ENCODE results near the gene MAP2K6. TPM values are rescaled to one million over a fixed set of nuclear protein-coding genes. Genes with fewer than 3 reads are reported as not detected.

The MAP2K6 gene
- total and polyA plus RNA-seq, 8 donors = 1.0 to 25.5 (median 4.6) TPM; not detected in 1

DNA sequence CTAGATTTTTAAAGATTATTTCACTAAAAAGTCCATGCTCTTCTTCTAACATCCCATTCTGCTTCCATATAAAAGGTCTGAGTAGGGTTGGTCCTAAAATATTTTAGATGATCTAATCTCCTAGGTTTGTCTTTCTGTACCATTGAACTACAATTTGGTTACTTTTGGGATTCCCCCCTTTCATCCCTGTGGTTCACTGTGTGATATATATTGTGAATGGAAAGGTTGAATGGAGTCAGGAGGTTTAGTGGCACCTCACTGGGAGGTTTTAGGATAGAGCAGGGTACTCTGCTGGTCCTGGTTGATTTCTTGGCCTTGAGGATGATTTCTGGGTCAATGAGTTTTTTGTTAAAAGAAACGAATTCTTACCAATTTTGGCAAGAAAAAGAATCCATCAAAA lies 29.5 kb downstream of the MAP2K6 start:
- TF ChIP-seq EP300 (IDR thresholded peaks at IDR 0.05) (no peak), POLR2A (IDR thresholded peaks at IDR 0.05) (no peak), POLR2AphosphoS5 (IDR thresholded peaks at IDR 0.05) (no peak)
- TF ChIP-seq, protein P1, sequence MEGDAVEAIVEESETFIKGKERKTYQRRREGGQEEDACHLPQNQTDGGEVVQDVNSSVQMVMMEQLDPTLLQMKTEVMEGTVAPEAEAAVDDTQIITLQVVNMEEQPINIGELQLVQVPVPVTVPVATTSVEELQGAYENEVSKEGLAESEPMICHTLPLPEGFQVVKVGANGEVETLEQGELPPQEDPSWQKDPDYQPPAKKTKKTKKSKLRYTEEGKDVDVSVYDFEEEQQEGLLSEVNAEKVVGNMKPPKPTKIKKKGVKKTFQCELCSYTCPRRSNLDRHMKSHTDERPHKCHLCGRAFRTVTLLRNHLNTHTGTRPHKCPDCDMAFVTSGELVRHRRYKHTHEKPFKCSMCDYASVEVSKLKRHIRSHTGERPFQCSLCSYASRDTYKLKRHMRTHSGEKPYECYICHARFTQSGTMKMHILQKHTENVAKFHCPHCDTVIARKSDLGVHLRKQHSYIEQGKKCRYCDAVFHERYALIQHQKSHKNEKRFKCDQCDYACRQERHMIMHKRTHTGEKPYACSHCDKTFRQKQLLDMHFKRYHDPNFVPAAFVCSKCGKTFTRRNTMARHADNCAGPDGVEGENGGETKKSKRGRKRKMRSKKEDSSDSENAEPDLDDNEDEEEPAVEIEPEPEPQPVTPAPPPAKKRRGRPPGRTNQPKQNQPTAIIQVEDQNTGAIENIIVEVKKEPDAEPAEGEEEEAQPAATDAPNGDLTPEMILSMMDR (IDR thresholded peaks at IDR 0.05) = no peak
- Histone ChIP-seq H3K36me3 (no peaks in the 10 kb centered on the region), H3K4me1 (peaks cover 0 to 18% (median 11%) of the 10 kb centered on the region in 4 donors), H3K27me3 (no peaks in the 10 kb centered on the region), H3K27ac (no peak overlapping the region), H3K9me3 (peaks cover 0 to 14% (median 5%) of the 10 kb centered on the region in 4 donors), H3K4me3 (no peak overlapping the region)
- intact Hi-C loops (cut with DNase I; ENCODE audit: low total_unique reads) = no loop called here
- DNase-seq = no peak
- WGBS, 5 donors = 75 to 87% (median 79%) methylated on average over 1 of the region's 1 CpG

DNA sequence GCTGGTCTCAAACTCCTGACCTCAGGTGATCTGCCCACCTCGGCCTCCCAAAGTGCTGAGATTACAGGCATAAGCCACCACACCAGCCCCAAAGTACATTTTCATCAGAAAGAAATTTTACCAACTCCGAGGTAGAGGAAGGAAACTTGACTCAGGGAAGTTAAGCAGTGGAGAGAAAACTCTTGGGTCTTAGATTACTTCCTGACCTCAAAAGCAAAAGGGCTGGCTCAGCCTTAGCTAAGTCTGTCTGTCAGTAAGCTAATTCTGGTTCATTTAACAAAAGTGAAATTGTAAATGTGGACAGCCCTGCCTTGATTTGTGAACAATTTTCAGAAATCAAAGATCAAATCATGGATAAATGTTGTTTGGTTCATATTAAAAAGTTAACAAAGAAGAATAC lies 30.6 kb downstream of the MAP2K6 start:
- Histone ChIP-seq H3K36me3 (no peaks in the 10 kb centered on the region), H3K27ac (no peak overlapping the region), H3K27me3 (no peaks in the 10 kb centered on the region), H3K9me3 (peaks cover 0 to 9% (median 4%) of the 10 kb centered on the region in 4 donors), H3K4me3 (no peak overlapping the region), H3K4me1 (peaks cover 0 to 18% (median 13%) of the 10 kb centered on the region in 4 donors)
- intact Hi-C loops (cut with DNase I; ENCODE audit: low total_unique reads) = no loop called here
- WGBS, 5 donors = 75 to 84% (median 82%) methylated on average over 2 of the region's 2 CpGs
- TF ChIP-seq, protein P1 (IDR thresholded peaks at IDR 0.05) = no peak
- TF ChIP-seq POLR2AphosphoS5 (IDR thresholded peaks at IDR 0.05) (no peak), EP300 (IDR thresholded peaks at IDR 0.05) (no peak), POLR2A (IDR thresholded peaks at IDR 0.05) (no peak)
- no peak for DNase-seq

DNA sequence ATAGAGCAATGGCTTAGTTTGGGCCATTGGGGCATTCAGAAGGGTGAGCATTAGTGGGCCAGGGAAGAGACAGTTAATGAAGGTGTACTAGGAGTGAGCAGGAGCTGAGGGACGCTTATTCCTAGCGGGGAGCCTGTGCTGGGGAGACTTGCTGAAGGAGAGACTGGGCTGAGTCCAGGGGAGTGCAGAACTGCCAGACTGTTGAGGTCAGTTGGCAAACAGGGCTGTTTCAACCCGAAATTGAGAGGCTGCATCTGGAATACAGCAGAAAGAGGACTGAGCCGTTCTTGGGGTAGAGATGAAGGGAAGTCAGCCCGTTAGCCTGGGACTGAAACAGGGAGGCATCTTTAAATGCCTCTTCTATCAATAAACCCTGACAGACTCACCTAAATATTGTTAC lies 33.2 kb downstream of the MAP2K6 start:
- Histone ChIP-seq H3K9me3 (no peaks in the 10 kb centered on the region), H3K4me1 (peaks cover 0 to 18% (median 13%) of the 10 kb centered on the region in 4 donors), H3K36me3 (no peaks in the 10 kb centered on the region), H3K27ac (peak overlapping the region in 2 of 5 donors; percentile 27 to 40), H3K27me3 (no peaks in the 10 kb centered on the region), H3K4me3 (no peak overlapping the region)
- peak in 1 of 2 donors; percentile 61 for DNase-seq
- intact Hi-C loops (cut with DNase I; ENCODE audit: low total_unique reads) = no loop called here
- WGBS, 5 donors = 68 to 76% (median 72%) methylated on average over 5 of the region's 5 CpGs
- TF ChIP-seq, protein P1 (IDR thresholded peaks at IDR 0.05) = no peak
- TF ChIP-seq POLR2A (IDR thresholded peaks at IDR 0.05) = no peak
- no peak for TF ChIP-seq EP300 (IDR thresholded peaks at IDR 0.05)
- no peak for TF ChIP-seq POLR2AphosphoS5 (IDR thresholded peaks at IDR 0.05)

DNA sequence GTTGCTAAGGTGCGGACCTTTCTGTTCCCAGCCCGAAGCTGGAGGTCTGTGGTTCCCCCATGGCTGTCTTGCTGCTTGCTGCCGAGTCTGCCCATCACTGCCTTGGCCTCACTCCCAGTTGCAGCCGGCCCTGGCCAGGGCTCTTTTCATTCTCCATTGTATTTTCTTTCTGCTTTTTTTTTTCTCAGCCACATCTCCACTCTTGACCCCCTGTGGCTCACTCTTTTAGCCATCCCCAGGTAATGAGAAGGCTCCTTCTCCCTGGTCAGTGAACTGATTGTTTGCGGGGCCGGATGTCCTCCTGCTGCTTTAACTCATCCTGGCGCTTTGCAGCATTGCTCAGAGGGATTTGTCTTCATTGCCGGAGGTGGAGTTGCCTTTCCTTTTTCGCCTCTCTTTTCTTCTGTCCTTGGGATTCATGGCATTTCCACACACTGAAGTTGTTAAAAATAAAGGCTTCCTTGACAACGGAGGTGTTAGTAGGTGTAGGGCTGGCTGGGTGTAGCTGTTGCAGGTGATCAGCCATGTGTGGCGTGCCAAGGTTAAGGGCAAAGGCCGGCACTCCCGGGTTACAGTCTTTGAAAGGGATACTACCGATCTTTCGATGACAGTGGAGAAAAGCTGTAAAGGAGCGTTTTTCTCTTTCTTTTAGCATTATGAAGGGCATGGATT lies 34.1 kb downstream of the MAP2K6 start:
- DNase-seq = peak in 1 of 2 donors; percentile 64
- peak overlapping the region in 2 of 5 donors; percentile 27 to 40 for H3K27ac ChIP-seq
- TF ChIP-seq EP300 (IDR thresholded peaks at IDR 0.05) (no peak), POLR2A (IDR thresholded peaks at IDR 0.05) (no peak), POLR2AphosphoS5 (IDR thresholded peaks at IDR 0.05) (no peak)
- TF ChIP-seq, protein P1 (IDR thresholded peaks at IDR 0.05) = no peak
- H3K36me3 ChIP-seq = no peaks in the 10 kb centered on the region
- peak overlapping the region in 3 of 4 donors; percentile 4 to 13 (median 9) for H3K4me3 ChIP-seq
- intact Hi-C loops (cut with DNase I; ENCODE audit: low total_unique reads) = no loop called here
- H3K9me3 ChIP-seq = no peaks in the 10 kb centered on the region
- no peaks in the 10 kb centered on the region for H3K27me3 ChIP-seq
- 56 to 71% (median 64%) methylated on average over 16 of the region's 16 CpGs for WGBS, 5 donors
- peaks cover 0 to 18% (median 13%) of the 10 kb centered on the region in 4 donors for H3K4me1 ChIP-seq
